Endothelial cell (in vitro differentiated cells): ENCODE data around the gene CCR2. TPM values are rescaled to one million over a fixed set of nuclear protein-coding genes. Genes with fewer than 3 reads are reported as not detected.

ENCODE experiments used
- DNase-seq: peaks from one replicate; pipeline ENCODE4 v3.0.0; 2021; ENCODE audit warnings: low spot score
- H3K27ac Mint-ChIP-seq: one replicate; pipeline ENCODE4 v1.8.0; 2021; ENCODE audit warnings: mixed read lengths, inconsistent platforms; ENCODE audit not compliant: unreplicated experiment
- H3K27me3 Mint-ChIP-seq: one replicate; pipeline ENCODE4 v1.8.0; 2021; ENCODE audit warnings: mild to moderate bottlenecking, moderate library complexity, mixed read lengths, inconsistent platforms; ENCODE audit not compliant: unreplicated experiment
- H3K36me3 Mint-ChIP-seq: one replicate; pipeline ENCODE4 v1.8.0; 2021; ENCODE audit warnings: mild to moderate bottlenecking, low read depth, mixed read lengths, inconsistent platforms; ENCODE audit not compliant: unreplicated experiment
- H3K4me1 Mint-ChIP-seq: one replicate; pipeline ENCODE4 v1.8.0; 2021; ENCODE audit warnings: mild to moderate bottlenecking, mixed read lengths, inconsistent platforms; ENCODE audit not compliant: unreplicated experiment
- H3K4me3 Mint-ChIP-seq: one replicate; pipeline ENCODE4 v1.8.0; 2021; ENCODE audit warnings: mild to moderate bottlenecking, mixed read lengths, inconsistent platforms; ENCODE audit not compliant: unreplicated experiment
- H3K9me3 Mint-ChIP-seq: one replicate; pipeline ENCODE4 v1.8.0; 2021; ENCODE audit warnings: mixed read lengths, inconsistent platforms; ENCODE audit not compliant: unreplicated experiment
- long read RNA-seq: library from polyadenylated mRNA; unstranded; transcript quantifications from one replicate; pipeline ENCODE4 v2.0.0, GENCODE V29; 2020; ENCODE audit not compliant: unreplicated experiment
- total RNA-seq: library from RNA; stranded (reverse); fragmentation: NEBNext Ultra II Directional; extraction: Animal tissue kit (Norgen Biotek cat#: 25700); gene quantifications from one replicate; pipeline ENCODE4 v1.2.1, GENCODE V29; 2021; ENCODE audit not compliant: unreplicated experiment
- TF ChIP-seq, protein P1 (sequence below): fragments of 200-600 bp; sonication (generic); IDR thresholded peaks from one replicate; pipeline ENCODE4 v1.5.0; 2021; ENCODE audit warnings: antibody characterized with exemption; ENCODE audit not compliant: unreplicated experiment

The CCR2 gene
- not detected for total RNA-seq
- long read RNA-seq = 0 reads

DNA sequence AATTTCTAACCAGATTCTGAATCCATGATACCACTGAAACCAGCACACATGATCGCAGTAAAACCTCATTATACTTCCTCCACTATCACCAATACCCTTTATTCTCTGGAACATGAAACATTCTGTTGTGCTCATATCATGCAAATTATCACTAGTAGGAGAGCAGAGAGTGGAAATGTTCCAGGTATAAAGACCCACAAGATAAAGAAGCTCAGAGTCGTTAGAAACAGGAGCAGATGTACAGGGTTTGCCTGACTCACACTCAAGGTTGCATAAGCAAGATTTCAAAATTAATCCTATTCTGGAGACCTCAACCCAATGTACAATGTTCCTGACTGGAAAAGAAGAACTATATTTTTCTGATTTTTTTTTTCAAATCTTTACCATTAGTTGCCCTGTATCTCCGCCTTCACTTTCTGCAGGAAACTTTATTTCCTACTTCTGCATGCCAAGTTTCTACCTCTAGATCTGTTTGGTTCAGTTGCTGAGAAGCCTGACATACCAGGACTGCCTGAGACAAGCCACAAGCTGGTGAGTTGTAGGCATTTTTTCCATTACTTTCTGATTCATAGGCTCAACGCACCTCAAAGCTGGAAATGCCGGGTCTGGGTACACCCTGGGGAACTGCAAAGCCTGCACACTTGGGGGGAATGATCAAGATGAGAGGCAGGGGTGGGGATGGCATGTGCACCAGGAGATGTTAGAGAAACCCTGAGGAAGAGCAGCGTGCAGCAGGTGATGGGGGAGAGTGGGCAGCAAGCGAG is at the start of gene CCR2:
CCR2 (plus strand) TSS at position 465 of the 764 bp plus-strand sequence. CDS start 3,417 bp downstream, outside the sequence.
- Mint-ChIP-seq H3K4me3 (no peak within 1 kb of the TSS), H3K36me3 (no peaks in the 10 kb centered on the region), H3K9me3 (no peaks in the 10 kb centered on the region), H3K27ac (no peak within 1 kb of the TSS), H3K4me1 (peaks cover 2% of the 10 kb centered on the region), H3K27me3 (no peaks in the 10 kb centered on the region)
- no peak for DNase-seq
- TF ChIP-seq, protein P1, sequence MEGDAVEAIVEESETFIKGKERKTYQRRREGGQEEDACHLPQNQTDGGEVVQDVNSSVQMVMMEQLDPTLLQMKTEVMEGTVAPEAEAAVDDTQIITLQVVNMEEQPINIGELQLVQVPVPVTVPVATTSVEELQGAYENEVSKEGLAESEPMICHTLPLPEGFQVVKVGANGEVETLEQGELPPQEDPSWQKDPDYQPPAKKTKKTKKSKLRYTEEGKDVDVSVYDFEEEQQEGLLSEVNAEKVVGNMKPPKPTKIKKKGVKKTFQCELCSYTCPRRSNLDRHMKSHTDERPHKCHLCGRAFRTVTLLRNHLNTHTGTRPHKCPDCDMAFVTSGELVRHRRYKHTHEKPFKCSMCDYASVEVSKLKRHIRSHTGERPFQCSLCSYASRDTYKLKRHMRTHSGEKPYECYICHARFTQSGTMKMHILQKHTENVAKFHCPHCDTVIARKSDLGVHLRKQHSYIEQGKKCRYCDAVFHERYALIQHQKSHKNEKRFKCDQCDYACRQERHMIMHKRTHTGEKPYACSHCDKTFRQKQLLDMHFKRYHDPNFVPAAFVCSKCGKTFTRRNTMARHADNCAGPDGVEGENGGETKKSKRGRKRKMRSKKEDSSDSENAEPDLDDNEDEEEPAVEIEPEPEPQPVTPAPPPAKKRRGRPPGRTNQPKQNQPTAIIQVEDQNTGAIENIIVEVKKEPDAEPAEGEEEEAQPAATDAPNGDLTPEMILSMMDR = no peak

GRCh38 chr3:46304739-46305138 is 49.2 kb upstream of the CCR2 start:
- H3K9me3 Mint-ChIP-seq = no peaks in the 10 kb centered on the region
- TF ChIP-seq, protein P1 = no peak
- no peaks in the 10 kb centered on the region for H3K36me3 Mint-ChIP-seq
- H3K27ac Mint-ChIP-seq = no peak overlapping the region
- H3K27me3 Mint-ChIP-seq = peaks cover 5% of the 10 kb centered on the region
- DNase-seq = no peak
- no peak overlapping the region for H3K4me3 Mint-ChIP-seq
- H3K4me1 Mint-ChIP-seq = no peaks in the 10 kb centered on the region

DNA sequence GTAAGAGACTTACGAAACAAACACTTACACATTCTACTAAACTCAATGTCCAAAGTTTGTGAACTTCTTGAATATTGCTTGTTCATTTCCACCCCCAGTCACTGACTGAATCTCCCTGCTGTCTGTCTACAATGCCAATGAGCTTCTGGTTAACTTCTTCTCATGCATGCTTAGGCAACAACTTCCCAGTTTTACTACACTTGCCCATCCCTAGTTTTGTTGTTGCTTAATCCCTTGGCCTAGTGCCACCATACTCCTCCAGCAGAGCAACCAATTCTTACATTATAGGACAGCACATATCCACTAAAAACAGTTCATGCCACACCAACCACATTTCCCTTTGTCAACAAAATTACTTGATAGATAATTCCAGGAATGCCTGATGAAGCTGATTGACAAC is 40.9 kb upstream of the CCR2 start:
- H3K27me3 Mint-ChIP-seq = no peaks in the 10 kb centered on the region
- no peaks in the 10 kb centered on the region for H3K9me3 Mint-ChIP-seq
- no peak overlapping the region for H3K4me3 Mint-ChIP-seq
- DNase-seq = no peak
- no peaks in the 10 kb centered on the region for H3K4me1 Mint-ChIP-seq
- H3K36me3 Mint-ChIP-seq = no peaks in the 10 kb centered on the region
- H3K27ac Mint-ChIP-seq = no peak overlapping the region
- TF ChIP-seq, protein P1 = no peak

DNA sequence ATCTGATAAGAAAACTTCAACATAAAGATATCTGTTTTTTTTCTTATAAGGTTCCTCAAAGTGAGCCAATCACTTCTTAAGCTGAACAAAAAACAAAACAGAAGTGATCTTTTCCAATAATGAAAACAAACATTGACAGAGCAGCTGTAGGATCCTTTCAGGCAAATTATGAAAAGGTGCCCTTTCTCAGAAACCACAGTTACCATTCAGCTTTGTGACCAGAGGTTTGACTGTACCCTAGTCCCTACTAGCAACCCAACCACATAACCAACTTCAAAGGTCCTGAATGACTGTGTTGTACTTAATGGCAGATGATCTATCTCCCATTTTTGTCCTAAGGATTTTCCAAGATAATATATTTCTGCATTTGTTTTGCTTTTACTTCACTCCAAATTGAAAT is 39.4 kb upstream of the CCR2 start:
- Mint-ChIP-seq H3K27ac (no peak overlapping the region), H3K4me1 (no peaks in the 10 kb centered on the region), H3K9me3 (no peaks in the 10 kb centered on the region), H3K27me3 (no peaks in the 10 kb centered on the region), H3K4me3 (no peak overlapping the region), H3K36me3 (no peaks in the 10 kb centered on the region)
- TF ChIP-seq, protein P1 = no peak
- DNase-seq = no peak

GRCh38 chr3:46316206-46316605 is 37.7 kb upstream of the CCR2 start:
- no peaks in the 10 kb centered on the region for H3K9me3 Mint-ChIP-seq
- DNase-seq = no peak
- H3K4me3 Mint-ChIP-seq = no peak overlapping the region
- TF ChIP-seq, protein P1 = no peak
- no peak overlapping the region for H3K27ac Mint-ChIP-seq
- no peaks in the 10 kb centered on the region for H3K4me1 Mint-ChIP-seq
- H3K27me3 Mint-ChIP-seq = no peaks in the 10 kb centered on the region
- H3K36me3 Mint-ChIP-seq = no peaks in the 10 kb centered on the region
